Lung (tissue), 12 donors: ENCODE measurements around the gene REXO1. TPM values are rescaled to one million over a fixed set of nuclear protein-coding genes. Genes with fewer than 3 reads are reported as not detected.

ENCODE experiments used
- ATAC-seq: fragments of 200-7000 bp; cut with Tn5 transposase; one replicate; pipeline ENCODE4 v1.9.1; 2020; ENCODE audit warnings: moderate number of reproducible peaks; ENCODE audit not compliant: insufficient read depth, low FRiP score
- DNase-seq, 3 donors: peaks; one replicate each; pipeline ENCODE4 v3.0.0-alpha.2; 2013 to 2017
- H3K27ac ChIP-seq, 2 donors: one replicate each; pipeline ENCODE4 v1.5.1; 2013; ENCODE audit warnings: mild to moderate bottlenecking in 2 of 2, moderate library complexity in 2 of 2, control low read depth in 1 of 2, inconsistent platforms in 1 of 2, low read depth in 1 of 2, low read length in 1 of 2
- H3K27me3 ChIP-seq, 3 donors: one replicate each; pipeline ENCODE4 v1.5.1; 2013; ENCODE audit warnings: low read length in 2 of 3; ENCODE audit not compliant: control insufficient read depth in 3 of 3, insufficient read depth in 3 of 3
- H3K36me3 ChIP-seq, 4 donors: one replicate each; pipeline ENCODE4 v1.5.1; 2013; ENCODE audit warnings: low read length in 4 of 4, mild to moderate bottlenecking in 1 of 4, moderate library complexity in 1 of 4; ENCODE audit not compliant: control insufficient read depth in 4 of 4, insufficient read depth in 4 of 4
- H3K4me1 ChIP-seq, 5 donors: one replicate each; pipeline ENCODE4 v1.5.1; 2013; ENCODE audit warnings: low read length in 5 of 5, mild to moderate bottlenecking in 2 of 5, moderate library complexity in 1 of 5; ENCODE audit not compliant: control insufficient read depth in 5 of 5, insufficient read depth in 5 of 5
- H3K4me3 ChIP-seq: one replicate; pipeline ENCODE4 v1.5.1; 2013; ENCODE audit warnings: mild to moderate bottlenecking, control low read depth, moderate library complexity
- H3K9ac ChIP-seq, 2 donors: one replicate each; pipeline ENCODE4 v1.5.1; 2013; ENCODE audit warnings: low read length in 2 of 2, control low read depth in 1 of 2; ENCODE audit not compliant: insufficient read depth in 1 of 2
- H3K9me3 ChIP-seq, 4 donors: one replicate each; pipeline ENCODE4 v1.5.1; 2013; ENCODE audit warnings: low read length in 3 of 4, mild to moderate bottlenecking in 1 of 4, moderate library complexity in 1 of 4; ENCODE audit not compliant: control insufficient read depth in 4 of 4, insufficient read depth in 3 of 4
- whole genome bisulfite sequencing, 2 donors: extraction: QIAGEN DNeasy Blood & Tissue Kit; methylation state at CpG; one replicate each; pipeline ENCODE4 v1.1.7; 2013; 5-methylcytosine and 5-hydroxymethylcytosine counted together
- polyA plus RNA-seq, 2 donors: library from polyadenylated mRNA; stranded (reverse); fragments of 200-250 nt; gene quantifications; one replicate each; pipeline ENCODE4 v1.2.1, GENCODE V29; 2013
- total RNA-seq, 2 donors: library from RNA; depleted of rRNA in 1 of 2; stranded (reverse); fragments of >200 nt in 1 of 2; gene quantifications; one replicate each; pipeline ENCODE4 v1.2.1, GENCODE V29; 2014 to 2021
- TF ChIP-seq, protein P1 (sequence below): IDR thresholded peaks from 2 replicates; pipeline ENCODE4 v1.5.1; 2012; ENCODE audit warnings: mild to moderate bottlenecking; ENCODE audit errors: control extremely low read depth, extremely low read depth
- donor health status: control.
- donor health status: control.
- donor health status: Bipolar disorder and iron deficiency.
- donor health status: healthy.
- donor health status: DM: yes; HTN: yes; CAD: no.

The REXO1 gene
- total and polyA plus RNA-seq, 4 donors = 15.6 to 40.3 (median 27.2) TPM

DNA sequence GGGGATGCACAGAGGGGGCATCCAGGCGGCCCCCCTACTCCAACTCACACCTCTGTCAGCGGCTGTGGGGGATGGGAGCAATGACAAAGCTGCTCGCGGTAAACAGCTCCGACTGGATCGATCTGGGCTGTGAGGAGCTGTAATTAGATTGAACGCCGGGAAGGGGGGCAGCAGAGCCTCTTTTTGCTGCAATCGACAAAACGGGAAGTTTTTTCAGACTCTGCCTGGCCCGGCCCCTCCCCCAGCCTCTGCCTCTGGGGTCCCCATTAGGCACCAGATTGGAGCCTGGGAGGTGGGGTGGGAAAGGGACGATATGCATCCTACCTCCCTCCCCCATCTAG lies 78.7 kb downstream of the REXO1 start:
- Histone ChIP-seq H3K27ac (no peak overlapping the region), H3K36me3 (no peaks in the 10 kb centered on the region), H3K4me3 (no peak overlapping the region), H3K27me3 (peaks cover 7 to 70% (median 53%) of the 10 kb centered on the region in 3 donors), H3K4me1 (peaks cover 0 to 8% (median 0%) of the 10 kb centered on the region in 5 donors), H3K9ac (no peak overlapping the region), H3K9me3 (peaks cover 0 to 11% (median 4%) of the 10 kb centered on the region in 4 donors)
- ATAC-seq = no peak
- TF ChIP-seq, protein P1, sequence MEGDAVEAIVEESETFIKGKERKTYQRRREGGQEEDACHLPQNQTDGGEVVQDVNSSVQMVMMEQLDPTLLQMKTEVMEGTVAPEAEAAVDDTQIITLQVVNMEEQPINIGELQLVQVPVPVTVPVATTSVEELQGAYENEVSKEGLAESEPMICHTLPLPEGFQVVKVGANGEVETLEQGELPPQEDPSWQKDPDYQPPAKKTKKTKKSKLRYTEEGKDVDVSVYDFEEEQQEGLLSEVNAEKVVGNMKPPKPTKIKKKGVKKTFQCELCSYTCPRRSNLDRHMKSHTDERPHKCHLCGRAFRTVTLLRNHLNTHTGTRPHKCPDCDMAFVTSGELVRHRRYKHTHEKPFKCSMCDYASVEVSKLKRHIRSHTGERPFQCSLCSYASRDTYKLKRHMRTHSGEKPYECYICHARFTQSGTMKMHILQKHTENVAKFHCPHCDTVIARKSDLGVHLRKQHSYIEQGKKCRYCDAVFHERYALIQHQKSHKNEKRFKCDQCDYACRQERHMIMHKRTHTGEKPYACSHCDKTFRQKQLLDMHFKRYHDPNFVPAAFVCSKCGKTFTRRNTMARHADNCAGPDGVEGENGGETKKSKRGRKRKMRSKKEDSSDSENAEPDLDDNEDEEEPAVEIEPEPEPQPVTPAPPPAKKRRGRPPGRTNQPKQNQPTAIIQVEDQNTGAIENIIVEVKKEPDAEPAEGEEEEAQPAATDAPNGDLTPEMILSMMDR = no peak
- 7% methylated on average over 12 of the region's 12 CpGs for WGBS, 2 donors
- DNase-seq = no peak

- no peak overlapping the region for H3K4me3 ChIP-seq
- peaks cover 0 to 9% (median 0%) of the 10 kb centered on the region in 5 donors for H3K4me1 ChIP-seq
- DNase-seq (no peak), ATAC-seq (no peak)
- H3K9me3 ChIP-seq = peaks cover 0 to 11% (median 4%) of the 10 kb centered on the region in 4 donors
- H3K27me3 ChIP-seq = peaks cover 10 to 70% (median 51%) of the 10 kb centered on the region in 3 donors
- H3K9ac ChIP-seq = no peak overlapping the region
- TF ChIP-seq, protein P1 = no peak
- H3K36me3 ChIP-seq = no peaks in the 10 kb centered on the region
- 71 to 74% methylated on average over 9 of the region's 9 CpGs for WGBS, 2 donors
- no peak overlapping the region for H3K27ac ChIP-seq
Observed at GRCh38 chr19:1768918-1769644, 79.2 kb downstream of the REXO1 start.

GRCh38 chr19:1768248-1768647 lies 80.0 kb downstream of the REXO1 start:
- Histone ChIP-seq H3K9ac (no peak overlapping the region), H3K27ac (no peak overlapping the region), H3K9me3 (peaks cover 0 to 11% (median 4%) of the 10 kb centered on the region in 4 donors), H3K4me3 (no peak overlapping the region), H3K27me3 (peaks cover 10 to 71% (median 47%) of the 10 kb centered on the region in 3 donors), H3K36me3 (no peaks in the 10 kb centered on the region), H3K4me1 (peaks cover 0 to 12% (median 0%) of the 10 kb centered on the region in 5 donors)
- DNase-seq = peak in 1 of 3 donors; percentile 47
- no peak for ATAC-seq
- WGBS, 2 donors = 15 to 19% methylated on average over 13 of the region's 13 CpGs
- TF ChIP-seq, protein P1 = no peak
